Ovary (tissue), 3 donors: ENCODE data around the gene REC114.

ENCODE experiments used
- CTCF ChIP-seq, 3 donors: fragments of 450-650 bp in 2 of 3; fragments of 200-600 bp in 1 of 3; IDR thresholded peaks; one replicate each; pipeline versions ENCODE4 v1.5.1 to v1.8.0; 2016 to 2022; ENCODE audit warnings: antibody characterized with exemption in 3 of 3, mild to moderate bottlenecking in 1 of 3
- EP300 ChIP-seq: sonication (generic); formaldehyde crosslinking; IDR thresholded peaks from one replicate; pipeline ENCODE4 v1.6.1; 2017; ENCODE audit warnings: antibody characterized with exemption
- donor health status: DM: no; HTN: no; CAD: no.

GRCh38 chr15:73522011-73522410 lies 79.0 kb downstream of the REC114 start:
- TF ChIP-seq EP300 (no peak), CTCF (IDR thresholded peaks at IDR 0.05) (no peak)
